H1 (cell line): ENCODE data around the gene FIG4. TPM values are rescaled to one million over a fixed set of nuclear protein-coding genes. Genes with fewer than 3 reads are reported as not detected.

Source experiments
- CTCF ChIA-PET: fragments of 300-600 bp; sonication (Branson Sonifier 250); formaldehyde crosslinking; loops from one replicate; lab custom pipeline; 2021; ENCODE audit not compliant: partially characterized antibody; lab: Charles Lee
- POLR2A ChIA-PET: fragments of 300-600 bp; sonication (Branson Sonifier 250); formaldehyde crosslinking; loops from one replicate; lab custom pipeline; 2021; ENCODE audit warnings: inconsistent platforms; ENCODE audit not compliant: partially characterized antibody; lab: Charles Lee
- DNase-seq, 2 experiments: peaks; one replicate each; pipeline versions ENCODE4 v3.0.0 to v3.0.0-alpha.2; 2010 to 2022; ENCODE audit warnings: low spot score in 2 of 2, low read depth in 1 of 2, mixed read lengths in 1 of 2
- FAIRE-seq: peaks from 2 replicates; lab custom pipeline; 2011; peaks lifted over from hg19 to GRCh38; lab: Jason Lieb, UNC
- H2AFZ ChIP-seq: 2 replicates; pipeline ENCODE4 v1.8.1; 2012; ENCODE audit warnings: low read length, inconsistent platforms
- H2AK5ac ChIP-seq: 2 replicates; pipeline ENCODE4 v1.6.1; 2013; ENCODE audit warnings: low read depth, low read length
- H2BK120ac ChIP-seq: replicated peaks from 2 replicates; pipeline ENCODE3; 2013; ENCODE audit warnings: low read depth, low read length, inconsistent platforms
- H2BK12ac ChIP-seq: 2 replicates; pipeline ENCODE4 v1.6.1; 2013; ENCODE audit warnings: low read depth, low read length
- H2BK15ac ChIP-seq: 2 replicates; pipeline ENCODE4 v1.6.1; 2013; ENCODE audit warnings: low read length
- H2BK20ac ChIP-seq: 2 replicates; pipeline ENCODE4 v1.6.1; 2013; ENCODE audit warnings: low read length
- H2BK5ac ChIP-seq: 2 replicates; pipeline ENCODE4 v1.6.1; 2013; ENCODE audit warnings: low read depth, low read length
- H3K14ac ChIP-seq: 2 replicates; pipeline ENCODE4 v1.6.1; 2013; ENCODE audit warnings: inconsistent platforms; ENCODE audit not compliant: insufficient read length
- H3K18ac ChIP-seq: 2 replicates; pipeline ENCODE4 v1.6.1; 2013; ENCODE audit warnings: low read length; ENCODE audit errors: extremely low read depth
- H3K23ac ChIP-seq: 2 replicates; pipeline ENCODE4 v1.6.1; 2013; ENCODE audit warnings: inconsistent platforms; ENCODE audit not compliant: insufficient read length
- H3K23me2 ChIP-seq: 2 replicates; pipeline ENCODE4 v1.6.1; 2013; ENCODE audit warnings: low read depth, low read length
- H3K27ac ChIP-seq: 2 replicates; pipeline ENCODE4 v1.6.1; 2011; ENCODE audit warnings: low read depth, low read length, inconsistent platforms
- H3K27me3 ChIP-seq, 4 experiments: replicated peaks in 1 of 4; 1 replicate in 1 of 4; 2 replicates in 3 of 4; pipeline versions ENCODE4 v1.6.1 to v1.8.1; 2011 to 2013; ENCODE audit warnings: low read length in 3 of 4, mild to moderate bottlenecking in 3 of 4, inconsistent platforms in 2 of 4, mixed read lengths in 2 of 4, moderate library complexity in 1 of 4; ENCODE audit not compliant: control insufficient read depth in 3 of 4, insufficient read depth in 3 of 4; ENCODE audit errors: extremely low read depth in 1 of 4
- H3K36me3 ChIP-seq, 4 experiments: 2 replicates each; pipeline versions ENCODE4 v1.6.1 to v1.8.1; 2011 to 2013; ENCODE audit warnings: mild to moderate bottlenecking in 4 of 4, low read length in 3 of 4, moderate library complexity in 2 of 4, control low read depth in 1 of 4, inconsistent platforms in 1 of 4; ENCODE audit not compliant: insufficient read depth in 4 of 4, control insufficient read depth in 2 of 4
- H3K4ac ChIP-seq: replicated peaks from 2 replicates; pipeline ENCODE3; 2013; ENCODE audit warnings: low read length, low read depth, mixed read lengths, inconsistent platforms; ENCODE audit not compliant: insufficient read length
- H3K4me1 ChIP-seq, 4 experiments: replicated peaks in 1 of 4; 1 replicate in 1 of 4; 2 replicates in 3 of 4; pipeline versions ENCODE4 v1.6.1 to v1.8.1; 2011 to 2013; ENCODE audit warnings: low read length in 3 of 4, inconsistent platforms in 2 of 4, mixed read lengths in 1 of 4; ENCODE audit not compliant: insufficient read depth in 4 of 4, control insufficient read depth in 3 of 4
- H3K4me2 ChIP-seq, 2 experiments: 2 replicates each; pipeline versions ENCODE4 v1.6.1 to v1.8.1; 2011 to 2013; ENCODE audit warnings: low read depth in 2 of 2, low read length in 2 of 2, control low read depth in 1 of 2, inconsistent platforms in 1 of 2, mild to moderate bottlenecking in 1 of 2; ENCODE audit not compliant: insufficient read depth in 1 of 2
- H3K4me3 ChIP-seq, 4 experiments: fragments of 200-600, 300-600 bp in 1 of 4; sonication (generic), shearing (Covaris generic), sonication (Bioruptor Twin) in 1 of 4; 2 replicates each; pipeline versions ENCODE4 v1.5.1 to v1.8.1; 2011 to 2016; ENCODE audit warnings: low read length in 4 of 4, low read depth in 3 of 4, control low read depth in 2 of 4, inconsistent platforms in 2 of 4, mild to moderate bottlenecking in 2 of 4, mixed read lengths in 1 of 4, moderate library complexity in 1 of 4; ENCODE audit not compliant: insufficient read depth in 2 of 4; ENCODE audit errors: extremely low read depth in 1 of 4
- H3K56ac ChIP-seq: replicated peaks from 2 replicates; pipeline ENCODE3; 2013; ENCODE audit warnings: low read depth, mild to moderate bottlenecking, mixed read lengths, low read length, inconsistent platforms; ENCODE audit not compliant: insufficient read length
- H3K79me1 ChIP-seq: 2 replicates; pipeline ENCODE4 v1.6.1; 2013; ENCODE audit warnings: low read depth, low read length, control low read depth
- H3K79me2 ChIP-seq, 2 experiments: 2 replicates each; pipeline versions ENCODE4 v1.6.1 to v1.8.1; 2012 to 2013; ENCODE audit warnings: low read length in 2 of 2, mild to moderate bottlenecking in 2 of 2, inconsistent platforms in 1 of 2; ENCODE audit not compliant: insufficient read depth in 2 of 2, control insufficient read depth in 1 of 2
- H3K9ac ChIP-seq, 4 experiments: replicated peaks in 1 of 4; 1 replicate in 1 of 4; 2 replicates in 3 of 4; pipeline versions ENCODE4 v1.6.1 to v1.8.1; 2011 to 2013; ENCODE audit warnings: low read depth in 3 of 4, low read length in 3 of 4, control low read depth in 2 of 4, mild to moderate bottlenecking in 2 of 4, moderate library complexity in 2 of 4, inconsistent platforms in 1 of 4; ENCODE audit errors: extremely low read depth in 1 of 4
- H3K9me3 ChIP-seq, 2 experiments: 2 replicates each; pipeline versions ENCODE4 v1.6.1 to v1.8.1; 2012 to 2013; ENCODE audit warnings: mild to moderate bottlenecking in 2 of 2, moderate library complexity in 2 of 2, control low read depth in 1 of 2, inconsistent platforms in 1 of 2, low read depth in 1 of 2, low read length in 1 of 2, mixed read lengths in 1 of 2; ENCODE audit not compliant: insufficient read depth in 2 of 2
- H4K20me1 ChIP-seq, 2 experiments: replicated peaks in 1 of 2; 2 replicates each; pipeline versions ENCODE3 to v1.8.1; 2011 to 2013; ENCODE audit warnings: inconsistent platforms in 2 of 2, low read length in 2 of 2, mild to moderate bottlenecking in 1 of 2; ENCODE audit not compliant: insufficient read depth in 2 of 2, control insufficient read depth in 1 of 2
- H4K5ac ChIP-seq: 2 replicates; pipeline ENCODE4 v1.6.1; 2013; ENCODE audit warnings: low read length, low read depth, mixed read lengths, inconsistent platforms; ENCODE audit not compliant: insufficient read length
- H4K8ac ChIP-seq: 2 replicates; pipeline ENCODE4 v1.8.0; 2013; ENCODE audit warnings: mild to moderate bottlenecking, moderate library complexity, low read length, inconsistent platforms; ENCODE audit not compliant: insufficient read depth; ENCODE audit errors: extremely low read depth
- H4K91ac ChIP-seq: replicated peaks from 2 replicates; pipeline ENCODE3; 2013; ENCODE audit warnings: low read length, mixed read lengths, inconsistent platforms; ENCODE audit not compliant: insufficient read length
- BACH1 ChIP-seq: IDR thresholded peaks from 2 replicates; pipeline ENCODE4 v1.6.1; 2012; ENCODE audit warnings: low read length, improper control_type of control experiment
- CREB1 ChIP-seq: IDR thresholded peaks from 2 replicates; pipeline ENCODE4 v1.6.1; 2012; ENCODE audit warnings: inconsistent platforms
- HDAC6 ChIP-seq: IDR thresholded peaks from one replicate; pipeline ENCODE4 v1.7.1; 2012; ENCODE audit warnings: low read depth, mild to moderate bottlenecking, inconsistent platforms, low read length, moderate library complexity
- KDM1A ChIP-seq: fragments of 200-600, 300-600 bp; sonication (generic); IDR thresholded peaks from 2 replicates; pipeline ENCODE4 v1.7.1; 2016; ENCODE audit warnings: mild to moderate bottlenecking, low read length, borderline replicate concordance
- SIN3A ChIP-seq, 2 experiments: IDR thresholded peaks in 1 of 2; conservative IDR thresholded peaks in 1 of 2; 2 replicates each; pipeline ENCODE4 v1.6.1; 2011 to 2012; ENCODE audit warnings: low read length in 2 of 2, improper control_type of control experiment in 1 of 2, low read depth in 1 of 2, mild to moderate bottlenecking in 1 of 2
- SP1 ChIP-seq: IDR thresholded peaks from 2 replicates; pipeline ENCODE4 v1.6.1; 2011; ENCODE audit warnings: low read depth, low read length
- SP4 ChIP-seq: IDR thresholded peaks from 2 replicates; pipeline ENCODE4 v1.6.1; 2012; ENCODE audit warnings: low read length, inconsistent platforms
- TBP ChIP-seq: IDR thresholded peaks from 2 replicates; pipeline ENCODE4 v1.6.1; 2011; ENCODE audit warnings: low read depth, low read length, improper control_type of control experiment
- TEAD4 ChIP-seq: IDR thresholded peaks from 2 replicates; pipeline ENCODE4 v1.6.1; 2012; ENCODE audit warnings: low read depth, low read length, inconsistent platforms, mixed read lengths
- WGBS, 2 experiments: shearing (Covaris generic) in 1 of 2; methylation state at CpG; one replicate each; pipeline versions ENCODE4 v1.1.6 to v1.1.7; 2013 to 2015; ENCODE audit warnings: low lambda C conversion rate in 2 of 2, mixed read lengths in 2 of 2, inconsistent platforms in 1 of 2, low coverage in 1 of 2, missing lambda C conversion rate in 1 of 2; ENCODE audit not compliant: insufficient replicate concordance in 2 of 2, insufficient coverage in 1 of 2, insufficient read length in 1 of 2; ENCODE audit errors: extremely low coverage in 1 of 2, missing lambda C conversion rate in 1 of 2; 5-methylcytosine and 5-hydroxymethylcytosine counted together
- polyA plus RNA-seq, 7 experiments: library from polyadenylated mRNA; depleted of rRNA in 3 of 7; stranded (reverse) in 5 of 7; unstranded in 2 of 7; fragments of >200 nt in 5 of 7; fragments of 200-250 nt in 2 of 7; gene quantifications; 1 replicate in 5 of 7; 2 replicates in 1 of 7; 4 replicates in 1 of 7; pipeline versions ENCODE4 v1.2.1 to v1.2.3, GENCODE V29; 2011 to 2013; ENCODE audit warnings: missing spikeins in 2 of 7, mixed read lengths in 2 of 7
- total RNA-seq: library from RNA; stranded (reverse); fragmentation: NEBNext Ultra II Directional; extraction: Animal tissue kit (Norgen Biotek cat#: 25700); gene quantifications from 2 replicates; pipeline ENCODE4 v1.2.1, GENCODE V29; 2021
- TF ChIP-seq, protein P1 (sequence below): IDR thresholded peaks from 2 replicates; pipeline ENCODE4 v1.6.1; 2011; ENCODE audit warnings: low read length, improper control_type of control experiment
- TF ChIP-seq, protein P2 (sequence below): IDR thresholded peaks from 2 replicates; pipeline ENCODE4 v1.6.1; 2012; ENCODE audit warnings: inconsistent platforms

Gene FIG4
- total and polyA plus RNA-seq, 2 of the 8 experiments (the other 6 are each of a cell fraction or from before 2014, with no cell fraction given), result 11.8 to 21.9 TPM

DNA sequence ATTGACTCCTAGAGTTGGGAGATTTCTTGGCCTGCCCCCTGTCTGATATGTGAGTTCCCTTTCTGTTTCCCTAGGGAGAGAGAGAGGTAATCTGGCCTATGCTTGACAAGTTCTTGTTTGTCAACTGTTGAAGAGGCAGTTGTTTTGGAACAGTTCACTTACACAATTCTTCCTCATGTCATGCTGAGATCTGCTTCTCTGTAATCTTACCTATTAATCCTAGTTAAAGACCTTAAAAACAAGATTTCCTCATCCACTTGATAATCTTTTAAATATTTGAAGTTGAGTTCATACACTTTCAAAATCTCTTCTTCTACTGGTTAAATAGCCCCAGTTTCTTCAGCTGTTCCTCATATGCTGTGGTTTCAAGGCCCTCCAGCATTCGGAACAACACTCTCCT lies 89.9 kb downstream of the FIG4 start:
- DNase-seq (no peak), FAIRE-seq (no peak)
- no peaks in the 10 kb centered on the region for H4K20me1 ChIP-seq
- no peak overlapping the region for H3K27ac ChIP-seq
- H3K4me1 ChIP-seq, result no peaks in the 10 kb centered on the region
- H2BK20ac ChIP-seq, result no peak overlapping the region
- TF ChIP-seq BACH1 (no peak), HDAC6 (no peak), KDM1A (no peak), SP1 (no peak), SP4 (no peak), CREB1 (no peak), TEAD4 (no peak), SIN3A (conservative IDR thresholded peaks at IDR 0.05 in 1 of 2, IDR thresholded peaks at IDR 0.05 in 1 of 2; ENCODE audit: low read depth in 1 of 2, low read length in 2 of 2) (no peak), TBP (no peak)
- TF ChIP-seq, protein P1, sequence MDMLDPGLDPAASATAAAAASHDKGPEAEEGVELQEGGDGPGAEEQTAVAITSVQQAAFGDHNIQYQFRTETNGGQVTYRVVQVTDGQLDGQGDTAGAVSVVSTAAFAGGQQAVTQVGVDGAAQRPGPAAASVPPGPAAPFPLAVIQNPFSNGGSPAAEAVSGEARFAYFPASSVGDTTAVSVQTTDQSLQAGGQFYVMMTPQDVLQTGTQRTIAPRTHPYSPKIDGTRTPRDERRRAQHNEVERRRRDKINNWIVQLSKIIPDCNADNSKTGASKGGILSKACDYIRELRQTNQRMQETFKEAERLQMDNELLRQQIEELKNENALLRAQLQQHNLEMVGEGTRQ, result no peak
- TF ChIP-seq, protein P2, sequence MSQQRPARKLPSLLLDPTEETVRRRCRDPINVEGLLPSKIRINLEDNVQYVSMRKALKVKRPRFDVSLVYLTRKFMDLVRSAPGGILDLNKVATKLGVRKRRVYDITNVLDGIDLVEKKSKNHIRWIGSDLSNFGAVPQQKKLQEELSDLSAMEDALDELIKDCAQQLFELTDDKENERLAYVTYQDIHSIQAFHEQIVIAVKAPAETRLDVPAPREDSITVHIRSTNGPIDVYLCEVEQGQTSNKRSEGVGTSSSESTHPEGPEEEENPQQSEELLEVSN, result no peak
- CTCF ChIA-PET, result interaction anchor here (0.6 to 10.1 kb wide), 13 partner anchors 9 to 646 kb away, joined by 3 to 123 read pairs (median 7); no protein-coding TSS in a partner anchor
- no peaks in the 10 kb centered on the region for H3K79me1 ChIP-seq
- no peaks in the 10 kb centered on the region for H3K79me2 ChIP-seq
- H3K4me2 ChIP-seq, result no peak overlapping the region
- H3K23ac ChIP-seq, result no peak overlapping the region
- H3K18ac ChIP-seq, result no peak overlapping the region
- H2BK15ac ChIP-seq, result no peak overlapping the region
- no peak overlapping the region for H3K9ac ChIP-seq
- H2AFZ ChIP-seq, result no peak overlapping the region
- H3K14ac ChIP-seq, result no peak overlapping the region
- H3K23me2 ChIP-seq, result no peaks in the 10 kb centered on the region
- peaks cover 0 to 4% (median 0%) of the 10 kb centered on the region in 4 experiments; a peak in 1 of 8 replicates for H3K36me3 ChIP-seq
- no peak overlapping the region for H3K56ac ChIP-seq
- POLR2A ChIA-PET, result no interaction called here
- 100% methylated on average over 1 of the region's 1 CpG; no CpG with 5 or more reads in 1 of the 2 experiments for WGBS, 2 experiments
- no peak overlapping the region for H2BK12ac ChIP-seq
- no peaks in the 10 kb centered on the region for H3K9me3 ChIP-seq
- H2AK5ac ChIP-seq, result no peak overlapping the region
- no peak overlapping the region for H4K5ac ChIP-seq
- H4K91ac ChIP-seq, result no peak overlapping the region
- no peak overlapping the region for H3K4me3 ChIP-seq
- no peak overlapping the region for H2BK5ac ChIP-seq
- no peak overlapping the region for H4K8ac ChIP-seq
- H3K27me3 ChIP-seq, result no peaks in the 10 kb centered on the region
- H3K4ac ChIP-seq, result no peak overlapping the region
- H2BK120ac ChIP-seq, result no peak overlapping the region
